Hepatocyte (in vitro differentiated cells): Measurements from ENCODE around the gene DUSP28.

Experiments
- CTCF ChIP-seq: fragments of 200-600 bp; sonication (generic); IDR thresholded peaks from 2 replicates; pipeline ENCODE4 v1.5.1; 2016; ENCODE audit warnings: antibody characterized with exemption, mild to moderate bottlenecking; ENCODE audit not compliant: poor library complexity
- EZH2 ChIP-seq: fragments of 200-600 bp; sonication (generic); IDR thresholded peaks from 2 replicates; pipeline ENCODE4 v1.6.1; 2016; ENCODE audit warnings: antibody characterized with exemption, mild to moderate bottlenecking, borderline replicate concordance
- EZH2phosphoT487 ChIP-seq: fragments of 200-600 bp; sonication (generic); IDR thresholded peaks from one replicate; pipeline ENCODE4 v1.6.1; 2018; ENCODE audit warnings: antibody characterized with exemption, mild to moderate bottlenecking, low read depth, moderate library complexity; ENCODE audit not compliant: unreplicated experiment, severe bottlenecking

- no peak for TF ChIP-seq CTCF
- TF ChIP-seq EZH2 = no peak
- no peak for TF ChIP-seq EZH2phosphoT487
These were observed 17.3 kb downstream of the DUSP28 start for GRCh38 chr2:240577281-240578109.
